GM21526 (cell line): ENCODE results near the gene GUCY2F.

Source experiments
- ATAC-seq: cut with Tn5 transposase; IDR thresholded peaks from one replicate; pipeline ENCODE4 v1.9.1; 2021; ENCODE audit warnings: moderate library complexity; ENCODE audit not compliant: unreplicated experiment, low FRiP score

GUCY2F gene

GRCh38 chrX:109345856-109346255 lies 136.0 kb downstream of the GUCY2F start:
- no peak for ATAC-seq

GRCh38 chrX:109344678-109345077 lies 137.2 kb downstream of the GUCY2F start:
- ATAC-seq: no peak

GRCh38 chrX:109344101-109344500 lies 137.8 kb downstream of the GUCY2F start:
- no peak for ATAC-seq

- ATAC-seq: no peak
Measured at GRCh38 chrX:109343671-109344070, 138.2 kb downstream of the GUCY2F start.

- ATAC-seq: no peak
Measured at GRCh38 chrX:109336141-109336540, 145.7 kb downstream of the GUCY2F start.

- no peak for ATAC-seq
Measured at GRCh38 chrX:109327251-109327650, 154.6 kb downstream of the GUCY2F start.
